Measurements from ENCODE around the gene PRKG1.

Gene PRKG1

GRCh38 chr10:51668336-51668689 lies 594.0 kb downstream of the PRKG1 start:
- no peaks in the 10 kb centered on the region for H3K27me3 ChIP-seq (ENCODE audit: insufficient read depth, poor library complexity, severe bottlenecking)
- TF ChIP-seq REST (IDR thresholded peaks at IDR 0.05; ENCODE audit: insufficient replicate concordance, low read depth) (no peak), POLR2AphosphoS5 (IDR thresholded peaks at IDR 0.05; ENCODE audit: low read depth) (no peak), SPI1 (IDR thresholded peaks at IDR 0.05; ENCODE audit: borderline replicate concordance, low read depth) (no peak), GABPA (IDR thresholded peaks at IDR 0.05; ENCODE audit: low read depth) (no peak), CTCF (IDR thresholded peaks at IDR 0.05; ENCODE audit: insufficient read depth, low read length) (no peak)
- no peak overlapping the region for H3K27ac ChIP-seq (replicated peaks)
- H3K4me3 ChIP-seq (replicated peaks; ENCODE audit: insufficient read depth, low read length) = no peak overlapping the region
- DNase-seq (ENCODE audit: low read depth in 1 of 2, low spot score in 1 of 2) = no peak

GRCh38 chr10:51669041-51669440 lies 594.8 kb downstream of the PRKG1 start:
- no peaks in the 10 kb centered on the region for H3K27me3 ChIP-seq (ENCODE audit: insufficient read depth, poor library complexity, severe bottlenecking)
- TF ChIP-seq CTCF (IDR thresholded peaks at IDR 0.05; ENCODE audit: insufficient read depth, low read length) (no peak), GABPA (IDR thresholded peaks at IDR 0.05; ENCODE audit: low read depth) (no peak), POLR2AphosphoS5 (IDR thresholded peaks at IDR 0.05; ENCODE audit: low read depth) (no peak), SPI1 (IDR thresholded peaks at IDR 0.05; ENCODE audit: borderline replicate concordance, low read depth) (no peak), REST (IDR thresholded peaks at IDR 0.05; ENCODE audit: insufficient replicate concordance, low read depth) (no peak)
- H3K27ac ChIP-seq (replicated peaks) = no peak overlapping the region
- no peak for DNase-seq (ENCODE audit: low read depth in 1 of 2, low spot score in 1 of 2)
- H3K4me3 ChIP-seq (replicated peaks; ENCODE audit: insufficient read depth, low read length) = no peak overlapping the region

GRCh38 chr10:51672039-51672535 lies 597.8 kb downstream of the PRKG1 start:
- TF ChIP-seq POLR2AphosphoS5 (IDR thresholded peaks at IDR 0.05; ENCODE audit: low read depth) = no peak
- no peak for TF ChIP-seq CTCF (IDR thresholded peaks at IDR 0.05; ENCODE audit: insufficient read depth, low read length)
- TF ChIP-seq GABPA (IDR thresholded peaks at IDR 0.05; ENCODE audit: low read depth) = no peak
- no peak for TF ChIP-seq SPI1 (IDR thresholded peaks at IDR 0.05; ENCODE audit: borderline replicate concordance, low read depth)
- no peak for TF ChIP-seq REST (IDR thresholded peaks at IDR 0.05; ENCODE audit: insufficient replicate concordance, low read depth)
- H3K27me3 ChIP-seq (ENCODE audit: insufficient read depth, poor library complexity, severe bottlenecking) = no peaks in the 10 kb centered on the region
- DNase-seq (ENCODE audit: low read depth in 1 of 2, low spot score in 1 of 2) = no peak
- H3K27ac ChIP-seq (replicated peaks) = no peak overlapping the region
- H3K4me3 ChIP-seq (replicated peaks; ENCODE audit: insufficient read depth, low read length) = no peak overlapping the region

Measured in HL-60 (cell line).